ENCODE measurements around the gene HOXB2.
"Not testable (repeated sequence)": the region's sequence is repeated elsewhere in the genome, so short reads cannot be mapped to it uniquely, and the experiment has no call there.

The HOXB2 gene

GRCh38 chr17:48539177-48539576 is 5.7 kb downstream of the HOXB2 start:
- no peaks in the 10 kb centered on the region for H3K4me1 ChIP-seq (ENCODE audit: control insufficient read depth, low read length)
- no peaks in the 10 kb centered on the region for H3K9me2 ChIP-seq (replicated peaks; ENCODE audit: control insufficient read depth, low read length)
- H3K4me3 ChIP-seq (ENCODE audit: low read length), result no peak overlapping the region
- H3K36me3 ChIP-seq (ENCODE audit: control insufficient read depth, low read length), result no peaks in the 10 kb centered on the region
- TF ChIP-seq, protein P1, sequence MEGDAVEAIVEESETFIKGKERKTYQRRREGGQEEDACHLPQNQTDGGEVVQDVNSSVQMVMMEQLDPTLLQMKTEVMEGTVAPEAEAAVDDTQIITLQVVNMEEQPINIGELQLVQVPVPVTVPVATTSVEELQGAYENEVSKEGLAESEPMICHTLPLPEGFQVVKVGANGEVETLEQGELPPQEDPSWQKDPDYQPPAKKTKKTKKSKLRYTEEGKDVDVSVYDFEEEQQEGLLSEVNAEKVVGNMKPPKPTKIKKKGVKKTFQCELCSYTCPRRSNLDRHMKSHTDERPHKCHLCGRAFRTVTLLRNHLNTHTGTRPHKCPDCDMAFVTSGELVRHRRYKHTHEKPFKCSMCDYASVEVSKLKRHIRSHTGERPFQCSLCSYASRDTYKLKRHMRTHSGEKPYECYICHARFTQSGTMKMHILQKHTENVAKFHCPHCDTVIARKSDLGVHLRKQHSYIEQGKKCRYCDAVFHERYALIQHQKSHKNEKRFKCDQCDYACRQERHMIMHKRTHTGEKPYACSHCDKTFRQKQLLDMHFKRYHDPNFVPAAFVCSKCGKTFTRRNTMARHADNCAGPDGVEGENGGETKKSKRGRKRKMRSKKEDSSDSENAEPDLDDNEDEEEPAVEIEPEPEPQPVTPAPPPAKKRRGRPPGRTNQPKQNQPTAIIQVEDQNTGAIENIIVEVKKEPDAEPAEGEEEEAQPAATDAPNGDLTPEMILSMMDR (IDR thresholded peaks at IDR 0.05; ENCODE audit: low read depth, low read length, poor library complexity, severe bottlenecking), result no peak
- no peak for TF ChIP-seq EZH2phosphoT487 (IDR thresholded peaks at IDR 0.05; ENCODE audit: borderline replicate concordance, low read length)
- H3K79me2 ChIP-seq (ENCODE audit: control insufficient read depth, low read length), result no peaks in the 10 kb centered on the region
- no peak overlapping the region for H3K4me2 ChIP-seq (ENCODE audit: low read length)
- peaks cover 50% of the 10 kb centered on the region for H3K27me3 ChIP-seq (ENCODE audit: control insufficient read depth, low read length)
- no peaks in the 10 kb centered on the region for H3K9me3 ChIP-seq (ENCODE audit: control insufficient read depth, insufficient read depth, low read length)
- H3K27ac ChIP-seq (ENCODE audit: low read depth, low read length), result no peak overlapping the region
- H3F3A ChIP-seq (ENCODE audit: control insufficient read depth, insufficient read depth), result no peaks in the 10 kb centered on the region
- H4K20me1 ChIP-seq (ENCODE audit: control insufficient read depth, insufficient read depth, low read depth, low read length), result no peaks in the 10 kb centered on the region

- H4K20me1 ChIP-seq (ENCODE audit: control insufficient read depth, insufficient read depth, low read depth, low read length), result no peaks in the 10 kb centered on the region
- no peak overlapping the region for H3K27ac ChIP-seq (ENCODE audit: low read depth, low read length)
- no peaks in the 10 kb centered on the region for H3K79me2 ChIP-seq (ENCODE audit: control insufficient read depth, low read length)
- no peaks in the 10 kb centered on the region for H3K4me1 ChIP-seq (ENCODE audit: control insufficient read depth, low read length)
- H3K9me3 ChIP-seq (ENCODE audit: control insufficient read depth, insufficient read depth, low read length), result no peaks in the 10 kb centered on the region
- H3K27me3 ChIP-seq (ENCODE audit: control insufficient read depth, low read length), result peaks cover 34% of the 10 kb centered on the region
- H3K4me3 ChIP-seq (ENCODE audit: low read length), result no peak overlapping the region
- no peaks in the 10 kb centered on the region for H3F3A ChIP-seq (ENCODE audit: control insufficient read depth, insufficient read depth)
- H3K36me3 ChIP-seq (ENCODE audit: control insufficient read depth, low read length), result no peaks in the 10 kb centered on the region
- TF ChIP-seq, protein P1 (IDR thresholded peaks at IDR 0.05; ENCODE audit: low read depth, low read length, poor library complexity, severe bottlenecking), result no peak
- no peak for TF ChIP-seq EZH2phosphoT487 (IDR thresholded peaks at IDR 0.05; ENCODE audit: borderline replicate concordance, low read length)
- H3K4me2 ChIP-seq (ENCODE audit: low read length), result no peak overlapping the region
- no peaks in the 10 kb centered on the region for H3K9me2 ChIP-seq (replicated peaks; ENCODE audit: control insufficient read depth, low read length)
Observed at GRCh38 chr17:48537316-48537715, 7.6 kb downstream of the HOXB2 start.

- not testable (repeated sequence) for H3K27ac ChIP-seq (ENCODE audit: low read depth, low read length); H3F3A ChIP-seq (ENCODE audit: control insufficient read depth, insufficient read depth); H3K79me2 ChIP-seq (ENCODE audit: control insufficient read depth, low read length); H3K9me2 ChIP-seq (replicated peaks; ENCODE audit: control insufficient read depth, low read length); H3K9me3 ChIP-seq (ENCODE audit: control insufficient read depth, insufficient read depth, low read length); H3K4me3 ChIP-seq (ENCODE audit: low read length); H3K4me2 ChIP-seq (ENCODE audit: low read length); H3K36me3 ChIP-seq (ENCODE audit: control insufficient read depth, low read length); H4K20me1 ChIP-seq (ENCODE audit: control insufficient read depth, insufficient read depth, low read depth, low read length); H3K4me1 ChIP-seq (ENCODE audit: control insufficient read depth, low read length)
- H3K27me3 ChIP-seq (ENCODE audit: control insufficient read depth, low read length), result peaks cover 20% of the 10 kb centered on the region
Observed at GRCh38 chr17:48535793-48536559, 8.9 kb downstream of the HOXB2 start.

GRCh38 chr17:48532261-48532660 is 12.6 kb downstream of the HOXB2 start:
- no peak for TF ChIP-seq EZH2phosphoT487 (IDR thresholded peaks at IDR 0.05; ENCODE audit: borderline replicate concordance, low read length)
- TF ChIP-seq, protein P1 (IDR thresholded peaks at IDR 0.05; ENCODE audit: low read depth, low read length, poor library complexity, severe bottlenecking), result no peak
- Histone ChIP-seq H3K4me3 (ENCODE audit: low read length) (no peak overlapping the region), H4K20me1 (ENCODE audit: control insufficient read depth, insufficient read depth, low read depth, low read length) (no peaks in the 10 kb centered on the region), H3F3A (ENCODE audit: control insufficient read depth, insufficient read depth) (no peaks in the 10 kb centered on the region), H3K9me2 (replicated peaks; ENCODE audit: control insufficient read depth, low read length) (no peaks in the 10 kb centered on the region), H3K4me1 (ENCODE audit: control insufficient read depth, low read length) (no peaks in the 10 kb centered on the region), H3K79me2 (ENCODE audit: control insufficient read depth, low read length) (no peaks in the 10 kb centered on the region), H3K9me3 (ENCODE audit: control insufficient read depth, insufficient read depth, low read length) (no peaks in the 10 kb centered on the region), H3K27me3 (ENCODE audit: control insufficient read depth, low read length) (peaks cover 10% of the 10 kb centered on the region), H3K27ac (ENCODE audit: low read depth, low read length) (no peak overlapping the region), H3K36me3 (ENCODE audit: control insufficient read depth, low read length) (no peaks in the 10 kb centered on the region), H3K4me2 (ENCODE audit: low read length) (no peak overlapping the region)

Measured in DOHH2 (cell line).